HG03571 (cell line): Measurements from ENCODE around the gene U2AF2.
"Not testable (repeated sequence)": the region's sequence is repeated elsewhere in the genome, so short reads cannot be mapped to it uniquely, and the experiment has no call there.

Experiments used
- ATAC-seq: cut with Tn5 transposase; IDR thresholded peaks from one replicate; pipeline ENCODE4 v1.9.1; 2021; ENCODE audit not compliant: unreplicated experiment

The U2AF2 gene

GRCh38 chr19:55703790-55704215 is 49.0 kb downstream of the U2AF2 start:
- ATAC-seq, result no peak

DNA sequence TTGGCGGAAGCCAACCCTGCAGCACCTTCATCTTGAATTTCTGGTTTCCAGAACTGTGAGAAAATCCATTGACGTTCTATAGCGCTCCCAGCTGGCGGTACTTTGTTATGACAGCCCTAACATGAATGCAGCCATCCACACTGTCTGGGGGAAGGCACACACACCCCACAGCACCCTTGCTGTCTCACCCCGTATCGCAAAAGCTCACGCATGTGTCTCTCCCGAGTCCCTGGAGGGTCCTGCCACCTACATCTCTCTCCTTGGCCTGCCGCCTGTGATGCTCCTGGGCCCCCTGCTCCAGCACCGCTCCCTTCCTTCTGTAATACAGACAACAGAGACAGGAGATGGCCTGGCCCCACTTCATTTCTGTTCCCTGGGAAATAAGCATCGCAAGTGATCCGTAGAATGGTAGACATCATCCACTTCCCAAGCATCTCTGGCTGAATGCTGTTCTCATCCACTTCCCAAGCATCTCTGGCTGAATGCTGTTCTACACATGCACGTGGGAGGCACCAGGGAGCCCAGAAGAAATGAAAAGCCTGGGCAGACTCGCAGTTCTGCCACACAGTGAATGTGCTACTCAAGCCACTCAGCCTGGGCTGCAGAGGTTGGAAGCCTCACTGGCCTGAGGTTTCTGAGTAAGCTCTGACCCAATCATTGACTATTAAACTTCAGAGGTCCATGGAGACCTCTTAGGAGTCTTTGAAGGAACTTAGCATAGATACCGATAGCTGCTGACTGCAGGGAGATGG is 49.8 kb downstream of the U2AF2 start:
- no peak for ATAC-seq

GRCh38 chr19:55705972-55706371 is 51.1 kb downstream of the U2AF2 start:
- ATAC-seq, result no peak

DNA sequence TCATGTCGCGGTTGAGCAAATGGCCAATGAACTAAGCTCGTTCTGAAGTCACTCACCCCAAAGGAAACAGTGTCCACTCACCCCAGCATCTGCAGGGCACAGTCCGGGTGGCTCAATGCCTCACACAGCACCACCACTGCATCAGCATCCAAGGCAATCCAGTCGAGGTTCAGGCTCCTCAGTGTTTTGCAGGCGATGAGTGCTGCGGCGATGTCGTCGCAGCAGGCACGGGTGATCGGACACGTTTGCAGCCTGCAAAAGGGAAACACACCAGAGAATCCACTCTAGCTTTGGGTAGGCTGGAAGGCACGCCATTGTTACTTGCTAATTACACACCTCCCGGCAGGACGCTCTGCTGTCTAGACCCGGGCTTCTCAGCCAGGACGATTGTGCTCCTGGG is 56.9 kb downstream of the U2AF2 start:
- no peak for ATAC-seq

DNA sequence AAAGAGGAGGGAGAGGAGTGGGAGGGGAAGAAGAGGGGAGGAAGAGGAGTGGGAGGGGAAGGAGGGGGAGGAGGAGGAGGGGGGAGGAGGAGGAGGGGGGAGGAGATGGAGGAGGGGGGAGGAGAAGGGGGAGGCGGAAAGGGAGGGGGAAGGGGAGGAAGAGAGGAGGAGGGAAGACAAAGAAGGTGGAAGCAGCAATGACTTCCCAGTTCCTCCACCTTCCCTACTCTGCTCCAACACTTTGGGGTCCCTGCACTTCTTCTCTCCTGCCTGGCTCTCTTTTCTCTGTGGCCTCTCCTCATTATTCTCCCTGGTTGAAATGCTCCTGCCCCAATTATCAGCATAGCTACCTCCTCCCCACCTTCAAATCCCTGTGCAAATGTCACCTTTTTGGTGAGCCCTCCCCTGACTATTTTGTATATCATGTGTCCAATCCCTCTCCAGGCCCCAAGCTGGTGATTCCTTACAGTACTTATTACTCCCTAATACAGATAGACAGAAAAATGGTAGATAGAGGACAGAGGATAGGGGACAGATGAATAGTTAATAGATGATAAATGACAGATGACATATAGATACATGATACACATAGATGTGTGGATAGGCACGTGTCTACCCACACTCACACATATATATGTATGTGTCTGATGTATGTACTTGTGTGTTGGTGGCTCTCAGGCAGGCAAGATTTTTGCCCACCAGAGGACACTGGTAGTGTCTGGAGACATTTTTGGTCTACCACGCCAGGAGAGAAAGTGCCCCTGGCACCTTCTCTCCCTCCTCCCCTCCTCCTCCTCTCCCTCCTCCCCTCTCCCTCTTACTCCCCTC is 58.2 kb downstream of the U2AF2 start:
- ATAC-seq, result no peak

DNA sequence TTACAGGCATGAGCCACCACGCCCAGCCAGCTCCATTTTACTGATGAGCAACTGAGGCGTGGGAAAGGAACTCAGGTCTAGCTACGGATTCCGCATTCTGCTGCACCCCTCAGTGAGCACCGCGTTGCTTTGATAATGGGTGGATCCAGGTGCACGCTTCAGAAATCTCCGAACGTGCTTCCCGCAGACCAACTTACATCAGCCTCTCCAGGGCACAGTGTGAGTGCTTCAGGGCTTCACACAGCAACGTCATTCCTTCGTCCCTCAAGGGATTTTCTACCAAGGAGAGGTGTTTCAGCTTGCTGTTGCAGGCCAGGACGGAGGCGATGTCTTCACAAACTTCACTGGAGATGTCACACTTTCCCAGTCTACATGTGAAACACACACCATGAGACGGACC is 61.7 kb downstream of the U2AF2 start:
- no peak for ATAC-seq

DNA sequence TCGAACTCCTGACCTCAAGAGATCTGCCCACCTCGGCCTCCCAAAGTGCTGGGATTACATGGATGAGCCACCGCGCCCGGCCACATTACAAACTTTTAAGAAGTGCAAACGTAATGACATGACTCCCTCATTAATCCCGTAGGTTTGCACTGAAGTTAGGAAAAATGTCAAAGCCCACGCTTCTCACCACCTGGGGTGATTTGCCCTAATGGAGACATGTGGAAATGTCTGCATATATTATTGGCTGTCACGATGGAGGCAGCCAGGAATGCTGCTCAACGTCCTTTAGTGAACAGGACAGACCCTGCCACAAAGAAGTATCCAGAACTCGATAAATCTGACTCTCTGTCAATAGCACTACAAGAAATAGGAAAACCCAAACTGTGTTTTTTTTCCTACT is 62.4 kb downstream of the U2AF2 start:
- ATAC-seq, result no peak

GRCh38 chr19:55717879-55718711 is 63.3 kb downstream of the U2AF2 start:
- not testable (repeated sequence) for ATAC-seq

GRCh38 chr19:55720214-55720746 is 65.4 kb downstream of the U2AF2 start:
- ATAC-seq, result no peak

- ATAC-seq, result no peak
Measured at GRCh38 chr19:55720801-55721200, 66.0 kb downstream of the U2AF2 start.

DNA sequence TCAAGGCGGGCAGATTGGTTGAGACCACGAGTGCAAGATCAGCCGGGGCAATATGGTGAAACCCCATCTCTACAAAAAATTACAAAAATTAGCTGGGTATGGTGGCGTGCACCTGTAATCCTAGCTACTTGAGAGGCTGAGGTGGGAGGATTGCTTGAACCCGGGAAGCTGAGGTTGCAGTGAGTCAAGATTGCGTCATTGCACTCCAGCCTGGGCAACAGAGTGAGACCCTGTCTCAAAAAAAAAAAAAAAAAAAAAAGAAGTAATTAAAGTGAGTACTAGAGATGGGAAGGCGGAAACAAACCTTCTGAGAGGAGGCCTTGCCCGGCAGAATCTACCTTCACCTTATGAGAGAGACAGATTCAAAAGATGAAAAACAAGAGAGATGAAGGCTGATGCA is 68.7 kb downstream of the U2AF2 start:
- no peak for ATAC-seq
